ENCODE data around the gene AGBL3.

- no peak for TF ChIP-seq POLR2A (IDR thresholded peaks at IDR 0.05; ENCODE audit: low read length)
- TF ChIP-seq GATA1 (IDR thresholded peaks at IDR 0.05; ENCODE audit: low read depth, low read length), result no peak
These were observed 161.1 kb downstream of the AGBL3 start for GRCh38 chr7:135147341-135147898.
